IMR-90 (cell line): Measurements from ENCODE around the gene ABCA5.

Source experiments
- CEBPB ChIP-seq: IDR thresholded peaks from 2 replicates; pipeline ENCODE4 v1.6.1; 2012; ENCODE audit warnings: low read depth, low read length, improper control_type of control experiment
- CHD1 ChIP-seq: IDR thresholded peaks from 2 replicates; pipeline ENCODE4 v1.6.1; 2012; ENCODE audit warnings: low read depth, low read length, improper control_type of control experiment
- CTCF ChIP-seq: conservative IDR thresholded peaks from 2 replicates; pipeline ENCODE4 v1.5.1; 2012; ENCODE audit warnings: mild to moderate bottlenecking, low read depth, low read length, improper control_type of control experiment
- MAZ ChIP-seq: IDR thresholded peaks from 2 replicates; pipeline ENCODE4 v1.6.1; 2012; ENCODE audit warnings: low read depth, mild to moderate bottlenecking, low read length, improper control_type of control experiment, moderate library complexity, borderline replicate concordance
- MXI1 ChIP-seq: IDR thresholded peaks from 2 replicates; pipeline ENCODE4 v1.6.1; 2012; ENCODE audit warnings: low read depth, mild to moderate bottlenecking, low read length, moderate library complexity, borderline replicate concordance
- POLR2A ChIP-seq: IDR thresholded peaks from 2 replicates; pipeline ENCODE4 v1.6.1; 2012; ENCODE audit warnings: mild to moderate bottlenecking, low read depth, low read length
- RAD21 ChIP-seq: IDR thresholded peaks from 2 replicates; pipeline ENCODE4 v1.6.1; 2012; ENCODE audit warnings: low read length, improper control_type of control experiment
- RCOR1 ChIP-seq: IDR thresholded peaks from 2 replicates; pipeline ENCODE4 v1.6.1; 2012; ENCODE audit warnings: mild to moderate bottlenecking, low read length, improper control_type of control experiment; ENCODE audit not compliant: insufficient replicate concordance
- RFX5 ChIP-seq: IDR thresholded peaks from 2 replicates; pipeline ENCODE4 v1.8.0; 2012; ENCODE audit warnings: low read depth, mild to moderate bottlenecking, low read length, moderate library complexity
- SMC3 ChIP-seq: fragments of 150-350 bp; IDR thresholded peaks from 2 replicates; pipeline ENCODE4 v1.6.1; 2016; ENCODE audit warnings: low read depth, mild to moderate bottlenecking, antibody characterized with exemption, low read length, moderate library complexity
- USF2 ChIP-seq: fragments of 150-350 bp; IDR thresholded peaks from 2 replicates; pipeline ENCODE4 v1.6.1; 2017; ENCODE audit warnings: mild to moderate bottlenecking, antibody characterized with exemption, low read length, low read depth

GRCh38 chr17:69326377-69327059 lies 415 bp downstream of the ABCA5 start:
- TF ChIP-seq CEBPB (no peak), CTCF (no peak), RAD21 (no peak), POLR2A (no peak), USF2 (no peak), MXI1 (no peak), CHD1 (no peak), RFX5 (no peak), SMC3 (no peak), MAZ (no peak), RCOR1 (no peak)
